Endothelial cell of umbilical vein (primary cell): Measurements from ENCODE around the gene DOCK4.

Source experiments
- CTCF ChIP-seq, 2 donors: IDR thresholded peaks; 1 replicate in 1 of 2; 2 replicates in 1 of 2; pipeline ENCODE4 v1.5.1; 2011; ENCODE audit warnings: low read length in 2 of 2, mild to moderate bottlenecking in 2 of 2, moderate library complexity in 2 of 2, control low read depth in 1 of 2, inconsistent platforms in 1 of 2, low read depth in 1 of 2; ENCODE audit not compliant: insufficient read depth in 1 of 2; ENCODE audit errors: extremely low read depth in 1 of 2
- EZH2 ChIP-seq: IDR thresholded peaks from 2 replicates; pipeline ENCODE4 v1.6.1; 2012; ENCODE audit warnings: borderline replicate concordance, low read depth, mild to moderate bottlenecking, moderate library complexity, low read length, inconsistent platforms; ENCODE audit not compliant: severe bottlenecking
- MAX ChIP-seq: IDR thresholded peaks from 2 replicates; pipeline ENCODE4 v1.6.1; 2011; ENCODE audit not compliant: insufficient read depth, insufficient read length
- MYC ChIP-seq: IDR thresholded peaks from one replicate; pipeline ENCODE4 v1.6.1; 2011; ENCODE audit warnings: mild to moderate bottlenecking, low read depth, low read length
- POLR2A ChIP-seq: IDR thresholded peaks from 2 replicates; pipeline ENCODE4 v1.6.1; 2012; ENCODE audit warnings: low read depth, mild to moderate bottlenecking, control low read depth, low read length
- POLR2AphosphoS5 ChIP-seq: IDR thresholded peaks from 2 replicates; pipeline ENCODE4 v1.6.1; 2012; ENCODE audit warnings: low read depth, mild to moderate bottlenecking, control low read depth, low read length, moderate library complexity; ENCODE audit not compliant: insufficient read depth

- no peak for TF ChIP-seq EZH2
- no peak for TF ChIP-seq CTCF (IDR thresholded peaks at IDR 0.05; ENCODE audit: extremely low read depth in 1 of 2, insufficient read depth in 1 of 2, low read depth in 1 of 2, low read length in 2 of 2)
- no peak for TF ChIP-seq POLR2A
- TF ChIP-seq POLR2AphosphoS5, result no peak
- TF ChIP-seq MAX, result no peak
- TF ChIP-seq MYC, result no peak
Measured at GRCh38 chr7:111911166-111911961, 294.8 kb downstream of the DOCK4 start.
